ENCODE data around the gene CFB. TPM values are rescaled to one million over a fixed set of nuclear protein-coding genes. Genes with fewer than 3 reads are reported as not detected.

Gene CFB
- total and polyA plus RNA-seq, 2 of the 13 experiments (the other 11 are each of a cell fraction or from before 2014, with no cell fraction given), result 171 to 513 TPM

GRCh38 chr6:31927863-31928671 lies 17.8 kb upstream of the CFB start:
- whole genome bisulfite sequencing (ENCODE audit: low lambda C conversion rate), result 9% methylated on average over 11 of the region's 11 CpGs
- Histone ChIP-seq H3K27me3 (ENCODE audit: control insufficient read depth in 1 of 2, insufficient read depth in 2 of 2, low read length in 2 of 2) (no peaks in the 10 kb centered on the region; a peak in 1 of 5 replicates), H3K4me2 (ENCODE audit: low read depth, low read length) (peak overlapping the region; percentile 85), H2AFZ (ENCODE audit: low read length) (no peak overlapping the region), H3K4me1 (ENCODE audit: insufficient read depth, low read length) (peaks cover 69% of the 10 kb centered on the region), H3K36me3 (replicated peaks in 1 of 2; ENCODE audit: control insufficient read depth in 1 of 2, insufficient read depth in 2 of 2, low read length in 2 of 2) (no peaks in the 10 kb centered on the region; a peak in 1 of 5 replicates), H3K79me2 (ENCODE audit: insufficient read depth, low read length) (peaks cover 29% of the 10 kb centered on the region), H3K9me3 (ENCODE audit: low read length) (no peaks in the 10 kb centered on the region), H3K9ac (ENCODE audit: insufficient read depth, low read depth, low read length) (peak overlapping the region; percentile 85), H3K27ac (ENCODE audit: extremely low read length, insufficient read depth, low read length) (peak overlapping the region; percentile 88), H4K20me1 (ENCODE audit: insufficient read depth, low read length) (no peaks in the 10 kb centered on the region), H3K4me3 (replicated peaks in 1 of 3; ENCODE audit: insufficient read depth in 1 of 3, low read depth in 2 of 3, low read length in 3 of 3) (peak overlapping the region; percentile 69 to 81 (median 72))
- ChIA-PET POLR2A (interaction anchor here (0.8 to 6.1 kb wide), 25 partner anchors 8 to 273 kb away, joined by 3 to 151 read pairs (median 8); partner anchors contain the start of genes ABHD16A, APOM, CFB and DXO), CTCF (ENCODE audit: low intra/inter-chr PET ratio, low total read pairs) (no interaction called here)
- ATAC-seq (peak; percentile 67), DNase-seq (ENCODE audit: low spot score) (no peak), FAIRE-seq (no peak)
- in situ Hi-C loops (cut with HindIII; ENCODE audit: extremely low pct_ligation_motif_present, low pct_unique_long_range_greater_than_20kb) (no loop called here), intact Hi-C loops (cut with micrococcal nuclease; ENCODE audit: unreplicated experiment) (loop anchor here (1.0 to 10.0 kb wide), 2 partner anchors 17 to 153 kb away; partner anchors contain the start of gene VWA7)
- TSS peak; percentile 77 for BruUV-seq (replicated peaks)
- TF ChIP-seq CSRNP2 (CRISPR knock-in tag; conservative IDR thresholded peaks at IDR 0.05; ENCODE audit: low read depth), result no peak
- 0 out of 2 replicates have a peak, but pooled peaks have one; percentile 46 for TF ChIP-seq ZNF383 (CRISPR knock-in tag; IDR thresholded peaks at IDR 0.05; ENCODE audit: borderline replicate concordance)
- TF ChIP-seq MXD4 (CRISPR knock-in tag; IDR thresholded peaks at IDR 0.05), result no peak
- TF ChIP-seq PCBP1 (IDR thresholded peaks at IDR 0.05; ENCODE audit: borderline replicate concordance, low read depth, low read length), result no peak
- no peak for TF ChIP-seq AKAP8 (CRISPR knock-in tag; IDR thresholded peaks at IDR 0.05)
- TF ChIP-seq ZNF510 (CRISPR knock-in tag; IDR thresholded peaks at IDR 0.05; ENCODE audit: low read depth), result 0 out of 2 replicates have a peak, but pooled peaks have one; percentile 62
- no peak for TF ChIP-seq ZNF260 (CRISPR knock-in tag; IDR thresholded peaks at IDR 0.05; ENCODE audit: borderline replicate concordance, low read depth)
- TF ChIP-seq ZNF878 (CRISPR knock-in tag; IDR thresholded peaks at IDR 0.05), result no peak
- TF ChIP-seq ZBTB43 (CRISPR knock-in tag; conservative IDR thresholded peaks at IDR 0.05), result no peak
- TF ChIP-seq PAX8 (CRISPR knock-in tag; IDR thresholded peaks at IDR 0.05; ENCODE audit: borderline replicate concordance), result peak; percentile 68; the same call in 1 of the 2 replicates
- TF ChIP-seq CC2D1A (CRISPR knock-in tag; IDR thresholded peaks at IDR 0.05), result no peak
- TF ChIP-seq ZFX (CRISPR knock-in tag; IDR thresholded peaks at IDR 0.05; ENCODE audit: low read depth), result peak; percentile 38
- no peak for TF ChIP-seq ZNF780A (CRISPR knock-in tag; IDR thresholded peaks at IDR 0.05)
- peak; percentile 69 for TF ChIP-seq ZNF883 (CRISPR knock-in tag; IDR thresholded peaks at IDR 0.05; ENCODE audit: not compliant biosample characterization)
- 0 out of 2 replicates have a peak, but pooled peaks have one; percentile 4 for TF ChIP-seq ZNF546 (CRISPR knock-in tag; conservative IDR thresholded peaks at IDR 0.05)
- 0 out of 2 replicates have a peak, but pooled peaks have one; percentile 40 for TF ChIP-seq ZNF775 (CRISPR knock-in tag; IDR thresholded peaks at IDR 0.05; ENCODE audit: borderline replicate concordance)
- TF ChIP-seq SUZ12 (IDR thresholded peaks at IDR 0.05; ENCODE audit: low read depth, low read length), result no peak
- no peak for TF ChIP-seq ZNF264 (CRISPR knock-in tag; IDR thresholded peaks at IDR 0.05)
- peak; percentile 13; the same call in 1 of the 2 replicates for TF ChIP-seq FOXC1 (CRISPR knock-in tag; IDR thresholded peaks at IDR 0.05; ENCODE audit: borderline replicate concordance)
